Anterior cingulate cortex (tissue), 58 donors: ENCODE data around the gene TAF8.

ENCODE experiments used
- DNase-seq, 58 donors: peaks; one replicate each; lab custom pipeline; 2025; lab: John Stamatoyannopoulos, UW

TAF8 gene

DNA sequence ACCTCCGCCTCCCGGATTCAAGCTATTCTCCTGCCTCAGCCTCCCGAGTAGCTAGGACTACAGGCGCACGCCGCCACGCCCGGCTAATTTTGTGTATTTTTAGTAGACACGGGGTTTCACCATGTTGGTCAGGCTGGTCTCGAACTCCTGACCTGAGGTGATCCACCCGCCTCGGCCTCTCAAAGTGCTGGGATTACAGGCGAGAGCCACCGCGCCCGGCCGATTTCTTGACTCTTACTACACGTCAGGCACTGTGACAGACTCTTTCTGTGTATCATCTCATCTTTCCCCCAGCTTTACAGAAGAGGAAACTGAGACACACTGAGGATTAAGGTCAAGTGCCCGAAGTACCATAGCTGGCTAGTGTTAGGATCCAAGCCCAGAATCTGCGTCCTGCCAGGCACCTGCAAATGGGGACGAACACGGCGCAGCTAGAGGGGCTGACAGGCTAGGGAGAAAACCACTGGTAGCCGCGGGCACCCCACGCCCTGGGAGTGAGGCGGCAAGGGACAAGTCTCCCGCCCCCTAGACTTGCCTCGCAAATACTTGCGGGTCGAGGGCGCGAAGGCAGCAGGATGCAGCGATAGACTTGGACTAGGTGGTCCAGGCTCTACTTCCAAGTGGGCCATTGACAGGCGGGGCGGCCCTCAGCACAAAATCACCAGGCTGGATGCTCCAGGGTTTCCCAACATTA, 1.1 kb upstream of the TAF8 start:
- DNase-seq: peak in 1 of 58 donors; percentile 6

DNA sequence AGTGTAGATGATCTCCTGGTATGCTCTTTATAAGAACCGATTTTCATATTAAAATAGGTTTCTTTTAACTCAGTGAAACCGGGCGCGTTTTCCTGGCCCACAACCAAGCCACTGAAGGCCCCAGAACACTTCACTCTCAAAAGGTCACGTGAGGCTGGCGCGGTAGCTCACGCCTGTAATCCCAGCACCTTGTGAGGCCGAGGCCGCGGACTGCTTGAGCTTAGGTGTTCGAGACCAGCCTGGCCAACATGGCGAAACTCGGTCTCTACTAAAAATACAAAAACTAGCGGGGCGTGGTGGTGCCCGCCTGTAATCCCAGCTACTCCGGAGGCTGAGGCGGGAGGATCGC, 402 bp upstream of the TAF8 start:
- DNase-seq: peak in 10 of 58 donors; percentile 24 to 58 (median 50)

GRCh38 chr6:42051268-42051653, 937 bp downstream of the TAF8 start:
- DNase-seq: no peak

DNA sequence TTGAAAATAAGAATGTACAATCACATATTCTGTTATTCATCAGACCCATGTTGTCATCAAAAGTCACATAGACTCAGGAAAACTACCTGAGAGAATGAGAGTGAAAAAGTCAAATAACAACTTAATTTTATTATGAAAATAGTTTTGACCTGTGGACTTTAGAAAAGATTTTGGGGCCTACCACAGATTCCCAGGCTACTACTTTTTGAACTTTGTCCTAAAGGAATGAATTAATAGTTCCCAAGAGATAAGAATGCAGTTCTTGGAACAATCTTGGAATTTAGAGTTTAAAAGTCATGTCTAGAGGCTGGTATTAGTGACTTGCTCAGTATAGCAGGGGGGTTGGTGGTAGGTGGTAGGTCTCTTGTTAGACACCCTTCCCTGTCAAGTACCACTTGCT, 3.3 kb downstream of the TAF8 start:
- no peak for DNase-seq

DNA sequence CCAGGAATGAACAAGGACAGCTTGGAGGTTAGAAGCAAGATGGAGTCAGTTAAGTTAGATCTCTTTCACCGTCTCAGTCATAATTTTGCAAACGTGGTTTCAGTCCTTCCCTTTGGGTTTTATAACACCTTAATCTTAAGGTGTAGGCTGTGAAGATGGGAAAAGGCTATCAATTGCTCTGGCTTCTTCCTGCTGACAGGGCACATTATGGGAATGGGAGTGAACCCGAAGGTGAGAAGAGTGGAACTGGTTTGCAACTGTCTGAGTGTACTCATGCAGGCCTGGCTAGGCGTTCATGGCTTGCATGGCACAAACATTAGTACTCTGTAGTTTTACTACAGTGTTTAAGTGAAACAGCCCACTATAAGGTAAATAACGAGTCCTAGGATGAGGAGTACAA, 9.4 kb downstream of the TAF8 start:
- no peak for DNase-seq

GRCh38 chr6:42066156-42066675, 15.9 kb downstream of the TAF8 start:
- peak in 7 of 58 donors; percentile 14 to 58 (median 21) for DNase-seq

DNA sequence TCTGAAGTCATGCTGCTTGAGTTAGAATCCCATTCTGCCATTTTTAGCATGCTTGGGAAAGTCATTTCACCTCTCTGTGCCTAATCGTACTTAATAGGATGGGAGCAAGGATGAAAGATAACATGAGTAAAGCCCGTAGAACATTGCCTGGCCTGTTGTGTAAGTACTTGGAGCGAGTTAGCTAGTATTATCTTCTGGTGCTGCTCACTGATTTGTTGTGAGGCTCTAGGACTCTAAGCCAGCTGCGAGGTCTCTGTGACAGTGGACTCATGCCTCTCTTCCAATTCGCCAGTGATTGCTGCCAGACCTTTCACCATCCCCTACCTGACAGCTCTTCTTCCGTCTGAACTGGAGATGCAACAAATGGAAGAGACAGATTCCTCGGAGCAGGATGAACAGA, 17.8 kb downstream of the TAF8 start:
- no peak for DNase-seq

- no peak for DNase-seq
These were observed 18.7 kb downstream of the TAF8 start for GRCh38 chr6:42068872-42069522.

GRCh38 chr6:42071881-42072583, 21.7 kb downstream of the TAF8 start:
- DNase-seq: peak in 4 of 58 donors; percentile 11 to 53 (median 19)

DNA sequence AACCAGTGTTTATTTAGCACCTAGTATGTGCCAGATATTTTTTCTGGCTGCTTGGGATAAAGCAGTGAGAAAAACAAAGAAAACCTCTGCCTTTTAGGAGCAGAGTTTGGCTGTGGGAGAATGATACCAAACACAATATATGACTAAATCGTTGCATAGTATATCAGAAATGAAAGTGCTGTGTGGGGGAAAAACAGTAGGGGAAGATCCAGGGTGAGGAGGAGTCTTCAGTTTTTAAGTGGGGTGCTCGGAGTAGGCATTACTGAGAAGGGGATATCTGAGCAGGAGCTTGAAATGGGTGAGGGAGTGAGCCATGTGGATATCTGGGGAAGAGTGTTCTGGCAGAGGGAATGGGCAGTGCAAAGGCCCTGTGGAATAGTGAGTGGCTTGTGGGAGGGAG, 23.0 kb downstream of the TAF8 start:
- no peak for DNase-seq

- peak in 50 of 58 donors; percentile 2 to 76 (median 32) for DNase-seq
These were observed 25.0 kb downstream of the TAF8 start for GRCh38 chr6:42075159-42075838.

- peak in 1 of 58 donors; percentile 1 for DNase-seq
These were observed 28.1 kb downstream of the TAF8 start for GRCh38 chr6:42078386-42078785.

- DNase-seq: no peak
These were observed 29.7 kb downstream of the TAF8 start for GRCh38 chr6:42079941-42080464.

- DNase-seq: no peak
These were observed 33.2 kb downstream of the TAF8 start for GRCh38 chr6:42083530-42083929.

DNA sequence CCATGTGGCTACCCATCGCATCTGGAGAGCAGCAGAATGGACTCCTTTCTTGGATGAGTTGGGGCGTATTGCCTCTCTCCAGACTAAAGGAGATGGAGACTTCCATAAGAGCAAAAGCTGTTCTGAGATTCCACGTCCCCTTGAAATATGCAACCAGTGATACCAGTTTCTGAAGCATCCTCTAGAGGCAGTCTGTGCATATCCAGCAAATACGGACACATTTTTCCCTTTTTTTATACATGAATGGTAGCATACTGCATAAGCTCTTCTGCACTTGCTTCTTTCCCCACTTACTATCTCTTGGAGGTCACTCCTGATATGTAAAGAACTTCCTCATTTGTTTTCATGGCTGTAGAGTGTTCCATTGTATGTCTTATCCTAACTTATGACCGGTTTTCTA, 34.6 kb downstream of the TAF8 start:
- DNase-seq: no peak

- no peak for DNase-seq
These were observed 36.0 kb downstream of the TAF8 start for GRCh38 chr6:42086046-42087035.

GRCh38 chr6:42088101-42088591, 37.8 kb downstream of the TAF8 start:
- DNase-seq: no peak

DNA sequence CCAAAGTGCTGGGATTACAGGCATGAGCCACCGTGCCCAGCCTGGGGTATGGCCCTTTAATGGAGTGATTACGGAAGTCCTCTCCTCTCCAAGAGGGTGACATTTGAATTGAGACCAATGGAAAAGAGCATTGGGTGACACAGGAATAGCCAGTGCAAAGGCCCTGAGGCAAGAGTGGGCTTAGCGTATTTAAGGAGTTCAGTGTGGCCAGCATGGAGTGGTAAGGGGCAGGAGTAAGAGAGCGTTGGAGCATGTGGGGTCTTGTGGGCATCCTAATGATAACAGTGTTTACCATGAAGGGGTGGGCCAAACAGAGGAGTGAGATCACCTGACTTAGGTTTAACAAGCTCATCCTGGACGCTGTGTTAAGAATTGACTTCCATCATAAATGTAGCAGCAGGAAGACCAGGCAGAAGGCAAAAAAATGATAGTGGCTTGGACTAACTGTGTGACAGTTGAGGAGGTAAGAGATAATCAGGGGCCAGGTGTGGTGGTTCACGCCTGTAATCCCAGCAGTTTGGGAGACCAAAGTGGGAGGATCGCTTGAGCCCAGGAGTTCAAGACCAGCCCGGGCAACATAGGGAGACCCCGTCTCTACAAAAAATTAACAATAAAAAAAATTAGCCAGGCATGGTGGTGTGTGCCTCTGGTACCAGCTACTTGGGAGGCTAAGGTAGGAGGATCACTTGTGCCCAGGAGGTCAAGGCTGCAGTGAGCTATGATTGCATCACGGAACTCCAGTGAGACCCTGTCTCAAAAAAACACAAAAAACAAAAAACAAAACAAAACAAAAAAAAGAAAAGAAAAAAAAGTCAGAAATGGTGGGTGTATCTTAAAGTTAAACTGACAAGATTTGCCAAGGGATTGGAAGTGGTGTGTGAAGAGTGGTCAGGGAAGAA, 40.7 kb downstream of the TAF8 start:
- no peak for DNase-seq
